HG03103 (cell line): Measurements from ENCODE around the gene SLC12A7.
"Not testable (repeated sequence)": the region's sequence is repeated elsewhere in the genome, so short reads cannot be mapped to it uniquely, and the experiment has no call there.

ENCODE experiments used
- ATAC-seq: cut with Tn5 transposase; IDR thresholded peaks from one replicate; pipeline ENCODE4 v1.9.1; 2021; ENCODE audit warnings: low read depth; ENCODE audit not compliant: unreplicated experiment

The SLC12A7 gene

GRCh38 chr5:1001406-1002270 is 110.2 kb downstream of the SLC12A7 start:
- no peak for ATAC-seq

GRCh38 chr5:1000831-1001230 is 111.0 kb downstream of the SLC12A7 start:
- not testable (repeated sequence) for ATAC-seq
